Subcutaneous adipose tissue (tissue), 4 donors: ENCODE data around the gene DCUN1D3. TPM values are rescaled to one million over a fixed set of nuclear protein-coding genes. Genes with fewer than 3 reads are reported as not detected.

Experiments
- CTCF ChIP-seq: fragments of 450-650 bp; IDR thresholded peaks from one replicate; pipeline ENCODE4 v1.5.1; 2016; ENCODE audit warnings: low read depth, mild to moderate bottlenecking, control low read depth, antibody characterized with exemption, moderate library complexity
- total RNA-seq, 4 donors: library from RNA; depleted of rRNA; stranded (reverse); fragments of >200 nt; gene quantifications; one replicate each; pipeline ENCODE4 v1.1.0, GENCODE V29; 2016

The DCUN1D3 gene
- total RNA-seq, 4 donors from 2014 or later: 34.8 to 68.6 (median 43.8) TPM

GRCh38 chr16:20846030-20846429 lies 54.1 kb downstream of the DCUN1D3 start:
- TF ChIP-seq CTCF: no peak

- no peak for TF ChIP-seq CTCF
Observed at GRCh38 chr16:20844588-20844987, 55.6 kb downstream of the DCUN1D3 start.

- no peak for TF ChIP-seq CTCF
Observed at GRCh38 chr16:20844054-20844453, 56.1 kb downstream of the DCUN1D3 start.

GRCh38 chr16:20839504-20839903 lies 60.7 kb downstream of the DCUN1D3 start:
- TF ChIP-seq CTCF: no peak

GRCh38 chr16:20838240-20838639 lies 61.9 kb downstream of the DCUN1D3 start:
- TF ChIP-seq CTCF: no peak

- TF ChIP-seq CTCF: no peak
Observed at GRCh38 chr16:20833086-20833485, 67.1 kb downstream of the DCUN1D3 start.

- no peak for TF ChIP-seq CTCF
Observed at GRCh38 chr16:20830372-20830771, 69.8 kb downstream of the DCUN1D3 start.
